Neural progenitor cell (in vitro differentiated cells): ENCODE results near the gene CUL2. TPM values are rescaled to one million over a fixed set of nuclear protein-coding genes. Genes with fewer than 3 reads are reported as not detected.
"Not testable (repeated sequence)": the region's sequence is repeated elsewhere in the genome, so short reads cannot be mapped to it uniquely, and the experiment has no call there.

Experiments
- DNase-seq: peaks from one replicate; pipeline ENCODE4 v3.0.0-alpha.2; 2016; ENCODE audit warnings: low spot score
- H2AFZ ChIP-seq: fragments of 200-600 bp; sonication (generic); replicated peaks from 2 replicates; pipeline ENCODE4 v1.6.1; 2016; ENCODE audit warnings: antibody characterized with exemption
- H3F3A ChIP-seq: fragments of 200-600 bp; sonication (generic); 2 replicates; pipeline ENCODE4 v1.6.1; 2016; ENCODE audit warnings: antibody characterized with exemption, low read depth
- H3K27ac ChIP-seq: fragments of 200-600 bp; sonication (generic); 2 replicates; pipeline ENCODE4 v1.5.1; 2016; ENCODE audit warnings: mild to moderate bottlenecking
- H3K27me3 ChIP-seq: fragments of 200-600 bp; sonication (generic); 2 replicates; pipeline ENCODE4 v1.6.1; 2016; ENCODE audit warnings: mild to moderate bottlenecking, moderate library complexity
- H3K36me3 ChIP-seq: fragments of 200-600 bp; sonication (generic); 2 replicates; pipeline ENCODE4 v1.5.1; 2016
- H3K4me1 ChIP-seq: fragments of 200-600 bp; sonication (generic); 2 replicates; pipeline ENCODE4 v1.6.1; 2016; ENCODE audit warnings: mixed run types
- H3K4me2 ChIP-seq: fragments of 200-600 bp; sonication (generic); 2 replicates; pipeline ENCODE4 v1.6.1; 2016
- H3K4me3 ChIP-seq: fragments of 200-600 bp; sonication (generic); 2 replicates; pipeline ENCODE4 v1.5.1; 2016
- H3K79me2 ChIP-seq: fragments of 200-600 bp; sonication (generic); 2 replicates; pipeline ENCODE4 v1.6.1; 2016; ENCODE audit warnings: low read depth
- H3K9ac ChIP-seq: fragments of 200-600 bp; sonication (generic); 2 replicates; pipeline ENCODE4 v1.6.1; 2016
- H3K9me3 ChIP-seq: fragments of 200-600 bp; sonication (generic); 2 replicates; pipeline ENCODE4 v1.5.1; 2016; ENCODE audit warnings: low read depth
- H4K20me1 ChIP-seq: fragments of 200-600 bp; sonication (generic); 2 replicates; pipeline ENCODE4 v1.6.1; 2016; ENCODE audit warnings: low read depth
- H3K27ac Mint-ChIP-seq: 3 replicates; pipeline ENCODE4 v1.8.0; 2021; ENCODE audit warnings: mixed read lengths
- H3K27me3 Mint-ChIP-seq: 2 replicates; pipeline ENCODE4 v1.8.0; 2022; ENCODE audit warnings: low read depth, mild to moderate bottlenecking, inconsistent platforms, moderate library complexity, mixed read lengths; ENCODE audit not compliant: insufficient read depth
- H3K36me3 Mint-ChIP-seq: 3 replicates; pipeline ENCODE4 v1.8.0; 2021; ENCODE audit warnings: mixed read lengths
- H3K4me1 Mint-ChIP-seq: 3 replicates; pipeline ENCODE4 v1.8.0; 2021; ENCODE audit warnings: mixed read lengths
- H3K4me3 Mint-ChIP-seq: 3 replicates; pipeline ENCODE4 v1.8.0; 2021; ENCODE audit warnings: mild to moderate bottlenecking, moderate library complexity, mixed read lengths
- H3K9me3 Mint-ChIP-seq: 3 replicates; pipeline ENCODE4 v1.8.0; 2020; ENCODE audit warnings: mixed read lengths
- EZH2 ChIP-seq: fragments of 200-600 bp; sonication (generic); IDR thresholded peaks from 2 replicates; pipeline ENCODE4 v1.6.1; 2017; ENCODE audit warnings: antibody characterized with exemption, mild to moderate bottlenecking, moderate library complexity
- EZH2phosphoT487 ChIP-seq: fragments of 200-600 bp; sonication (generic); IDR thresholded peaks from 2 replicates; pipeline ENCODE4 v1.6.1; 2017; ENCODE audit warnings: antibody characterized with exemption
- total RNA-seq: library from RNA; depleted of rRNA; stranded (reverse); fragments of >200 nt; gene quantifications from 2 replicates; pipeline ENCODE4 v1.2.3, GENCODE V29; 2015; ENCODE audit warnings: low replicate concordance
- TF ChIP-seq, protein P1 (sequence below): fragments of 200-600 bp; sonication (generic); IDR thresholded peaks from 2 replicates; pipeline ENCODE4 v1.5.1; 2017; ENCODE audit warnings: antibody characterized with exemption, mild to moderate bottlenecking

The CUL2 gene
- total RNA-seq, 1 donor from 2014 or later: 40.3 TPM

DNA sequence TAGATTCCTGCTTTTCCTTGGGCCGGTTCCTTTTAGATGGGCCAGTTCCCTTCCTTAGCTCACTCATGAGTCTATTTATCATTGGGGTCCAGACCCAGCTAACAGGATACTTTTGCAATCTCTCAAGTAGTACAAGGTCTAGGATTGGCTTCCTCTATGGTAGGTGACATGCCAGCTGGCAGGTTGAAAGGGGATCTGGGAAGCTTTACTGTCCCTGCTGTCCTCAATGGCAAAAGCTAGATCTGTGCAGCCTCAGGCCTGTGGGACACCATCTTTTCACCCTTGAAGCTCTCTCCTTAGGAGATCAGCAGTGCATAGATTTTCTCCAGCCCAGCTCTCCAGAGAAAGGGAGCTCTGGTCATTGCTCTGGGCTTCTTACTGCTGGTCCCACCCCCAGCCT is 96.4 kb downstream of the CUL2 start:
- TF ChIP-seq, protein P1, sequence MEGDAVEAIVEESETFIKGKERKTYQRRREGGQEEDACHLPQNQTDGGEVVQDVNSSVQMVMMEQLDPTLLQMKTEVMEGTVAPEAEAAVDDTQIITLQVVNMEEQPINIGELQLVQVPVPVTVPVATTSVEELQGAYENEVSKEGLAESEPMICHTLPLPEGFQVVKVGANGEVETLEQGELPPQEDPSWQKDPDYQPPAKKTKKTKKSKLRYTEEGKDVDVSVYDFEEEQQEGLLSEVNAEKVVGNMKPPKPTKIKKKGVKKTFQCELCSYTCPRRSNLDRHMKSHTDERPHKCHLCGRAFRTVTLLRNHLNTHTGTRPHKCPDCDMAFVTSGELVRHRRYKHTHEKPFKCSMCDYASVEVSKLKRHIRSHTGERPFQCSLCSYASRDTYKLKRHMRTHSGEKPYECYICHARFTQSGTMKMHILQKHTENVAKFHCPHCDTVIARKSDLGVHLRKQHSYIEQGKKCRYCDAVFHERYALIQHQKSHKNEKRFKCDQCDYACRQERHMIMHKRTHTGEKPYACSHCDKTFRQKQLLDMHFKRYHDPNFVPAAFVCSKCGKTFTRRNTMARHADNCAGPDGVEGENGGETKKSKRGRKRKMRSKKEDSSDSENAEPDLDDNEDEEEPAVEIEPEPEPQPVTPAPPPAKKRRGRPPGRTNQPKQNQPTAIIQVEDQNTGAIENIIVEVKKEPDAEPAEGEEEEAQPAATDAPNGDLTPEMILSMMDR: no peak
- no peak for TF ChIP-seq EZH2phosphoT487
- TF ChIP-seq EZH2: no peak
- Mint-ChIP-seq H3K9me3 (no peaks in the 10 kb centered on the region), H3K36me3 (no peaks in the 10 kb centered on the region), H3K4me1 (peaks cover 25% of the 10 kb centered on the region), H3K27ac (no peak overlapping the region), H3K27me3 (peaks cover 2% of the 10 kb centered on the region), H3K4me3 (no peak overlapping the region)
- no peak overlapping the region for H3K9ac ChIP-seq
- no peaks in the 10 kb centered on the region for H3K79me2 ChIP-seq
- H3K27ac ChIP-seq: no peak overlapping the region
- H3K36me3 ChIP-seq: no peaks in the 10 kb centered on the region
- H3K4me3 ChIP-seq: no peak overlapping the region
- no peak for DNase-seq
- H3K4me1 ChIP-seq: peaks cover 17% of the 10 kb centered on the region
- H2AFZ ChIP-seq: no peak overlapping the region
- no peaks in the 10 kb centered on the region for H3K9me3 ChIP-seq
- H3K27me3 ChIP-seq: no peaks in the 10 kb centered on the region
- no peak overlapping the region for H3K4me2 ChIP-seq
- no peaks in the 10 kb centered on the region for H3F3A ChIP-seq
- no peaks in the 10 kb centered on the region for H4K20me1 ChIP-seq

DNA sequence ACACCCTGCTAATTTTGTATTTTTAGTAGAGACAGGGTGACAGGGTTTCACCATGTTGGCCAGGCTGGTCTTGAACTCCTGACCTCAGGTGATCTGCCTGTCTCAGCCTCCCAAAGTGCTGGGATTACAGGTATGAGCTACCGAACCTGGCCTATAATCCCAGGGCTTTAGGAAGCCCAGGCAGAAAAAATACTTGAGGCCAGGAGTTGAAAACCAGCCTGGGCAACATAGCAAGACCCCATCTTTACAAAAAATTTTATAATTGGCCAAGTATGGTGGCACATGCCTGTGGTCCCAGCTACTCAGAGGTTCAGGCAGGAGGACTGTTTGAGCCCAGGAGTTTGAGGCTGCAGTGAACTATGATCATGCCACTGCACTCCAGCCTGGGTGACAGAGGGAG is 99.0 kb downstream of the CUL2 start:
- not testable (repeated sequence) for DNase-seq, H3K79me2 ChIP-seq, H3K36me3 ChIP-seq, H4K20me1 ChIP-seq, H3K36me3 Mint-ChIP-seq, H3K4me3 ChIP-seq, H3K27me3 ChIP-seq, H3K4me2 ChIP-seq, H3K27me3 Mint-ChIP-seq, H3K4me3 Mint-ChIP-seq, H3K27ac Mint-ChIP-seq, H3K9me3 Mint-ChIP-seq, H3K9me3 ChIP-seq, H2AFZ ChIP-seq, H3F3A ChIP-seq, H3K9ac ChIP-seq, H3K27ac ChIP-seq
- peaks cover 21% of the 10 kb centered on the region for H3K4me1 ChIP-seq
- H3K4me1 Mint-ChIP-seq: peaks cover 22% of the 10 kb centered on the region

DNA sequence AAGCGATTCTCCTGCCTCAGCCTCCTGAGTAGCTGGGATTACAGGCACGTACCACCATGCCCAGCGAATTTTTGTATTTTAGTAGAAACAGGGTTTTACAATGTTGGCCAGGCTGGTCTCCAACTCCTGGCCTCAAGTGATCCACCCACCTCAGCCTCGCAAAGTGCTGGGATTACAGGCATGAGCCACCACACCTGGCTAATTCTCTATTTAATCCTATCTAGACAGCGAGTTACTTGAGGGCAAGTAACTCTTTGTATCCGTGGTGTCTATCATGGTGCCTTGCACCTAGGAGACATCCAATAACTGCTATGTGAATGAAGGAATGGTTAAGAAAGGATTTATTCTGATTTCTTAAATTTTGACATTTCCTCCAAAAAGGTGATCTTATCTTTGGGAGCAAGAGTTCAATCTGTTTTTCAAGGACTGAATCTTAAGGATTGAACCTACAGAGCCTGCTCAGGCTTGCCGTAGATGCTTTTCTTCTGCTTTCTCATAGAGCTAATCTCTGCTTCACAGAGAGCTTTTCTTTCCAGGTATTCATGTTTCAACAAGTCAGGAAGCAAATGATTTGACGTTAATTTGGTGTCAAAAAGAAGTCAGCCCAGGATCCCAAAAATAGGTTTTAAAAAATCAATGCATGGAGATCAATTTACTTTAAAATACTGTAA is 101.6 kb downstream of the CUL2 start:
- H3K36me3 ChIP-seq: no peaks in the 10 kb centered on the region
- no peaks in the 10 kb centered on the region for H4K20me1 ChIP-seq
- Mint-ChIP-seq H3K27ac (no peak overlapping the region), H3K36me3 (peaks cover 1% of the 10 kb centered on the region), H3K4me3 (no peak overlapping the region), H3K4me1 (no peaks in the 10 kb centered on the region), H3K27me3 (no peaks in the 10 kb centered on the region), H3K9me3 (peaks cover 17% of the 10 kb centered on the region)
- DNase-seq: no peak
- no peak overlapping the region for H3K4me3 ChIP-seq
- H2AFZ ChIP-seq: no peak overlapping the region
- H3K9me3 ChIP-seq: peaks cover 12% of the 10 kb centered on the region
- no peak overlapping the region for H3K27ac ChIP-seq
- peaks cover 9% of the 10 kb centered on the region for H3K4me1 ChIP-seq
- no peak overlapping the region for H3K4me2 ChIP-seq
- no peak overlapping the region for H3K9ac ChIP-seq
- H3K27me3 ChIP-seq: no peaks in the 10 kb centered on the region
- no peaks in the 10 kb centered on the region for H3K79me2 ChIP-seq
- H3F3A ChIP-seq: no peaks in the 10 kb centered on the region
- TF ChIP-seq, protein P1: no peak

DNA sequence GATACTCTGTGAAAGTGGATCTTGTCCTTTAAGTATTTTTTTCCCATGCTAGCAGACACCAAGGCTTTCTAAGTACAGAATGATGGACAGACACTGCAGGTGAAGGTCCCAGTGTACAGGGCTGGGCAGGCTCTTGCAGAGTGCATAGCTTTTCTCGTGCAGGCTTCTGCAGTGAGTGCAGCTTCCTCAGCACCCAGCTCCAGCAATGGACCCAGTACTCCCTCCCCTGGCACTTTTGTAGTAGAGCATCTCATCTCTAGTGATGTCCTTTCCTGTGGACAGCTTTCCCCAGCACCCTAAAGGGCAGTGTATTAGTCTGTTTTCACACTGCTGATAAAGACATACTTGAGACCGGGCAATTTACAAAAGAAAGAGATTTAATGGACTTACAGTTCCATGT is 104.3 kb downstream of the CUL2 start:
- peak; percentile 51 for DNase-seq
- H3K36me3 ChIP-seq: no peaks in the 10 kb centered on the region
- Mint-ChIP-seq H3K27me3 (peaks cover 2% of the 10 kb centered on the region), H3K36me3 (peaks cover 1% of the 10 kb centered on the region), H3K4me1 (no peaks in the 10 kb centered on the region), H3K9me3 (peaks cover 23% of the 10 kb centered on the region), H3K27ac (no peak overlapping the region), H3K4me3 (no peak overlapping the region)
- H3K4me2 ChIP-seq: no peak overlapping the region
- no peak overlapping the region for H3K9ac ChIP-seq
- no peaks in the 10 kb centered on the region for H4K20me1 ChIP-seq
- H3K9me3 ChIP-seq: peaks cover 12% of the 10 kb centered on the region
- peaks cover 9% of the 10 kb centered on the region for H3K4me1 ChIP-seq
- peak overlapping the region; percentile 2 for H2AFZ ChIP-seq
- no peak overlapping the region for H3K27ac ChIP-seq
- TF ChIP-seq, protein P1: peak; percentile 49
- no peak for TF ChIP-seq EZH2
- no peak for TF ChIP-seq EZH2phosphoT487
- no peaks in the 10 kb centered on the region for H3K79me2 ChIP-seq
- no peaks in the 10 kb centered on the region for H3F3A ChIP-seq
- no peaks in the 10 kb centered on the region for H3K27me3 ChIP-seq
- H3K4me3 ChIP-seq: no peak overlapping the region
